SH-SY5Y (cell line): ENCODE measurements around the gene EPHA7.

Experiments
- GATA2 ChIP-seq: IDR thresholded peaks from 2 replicates; pipeline ENCODE4 v1.6.1; 2011; ENCODE audit warnings: mild to moderate bottlenecking, low read depth, low read length
- GATA3 ChIP-seq: IDR thresholded peaks from 2 replicates; pipeline ENCODE4 v1.6.1; 2011; ENCODE audit warnings: low read depth, mild to moderate bottlenecking, low read length, moderate library complexity

Gene EPHA7

DNA sequence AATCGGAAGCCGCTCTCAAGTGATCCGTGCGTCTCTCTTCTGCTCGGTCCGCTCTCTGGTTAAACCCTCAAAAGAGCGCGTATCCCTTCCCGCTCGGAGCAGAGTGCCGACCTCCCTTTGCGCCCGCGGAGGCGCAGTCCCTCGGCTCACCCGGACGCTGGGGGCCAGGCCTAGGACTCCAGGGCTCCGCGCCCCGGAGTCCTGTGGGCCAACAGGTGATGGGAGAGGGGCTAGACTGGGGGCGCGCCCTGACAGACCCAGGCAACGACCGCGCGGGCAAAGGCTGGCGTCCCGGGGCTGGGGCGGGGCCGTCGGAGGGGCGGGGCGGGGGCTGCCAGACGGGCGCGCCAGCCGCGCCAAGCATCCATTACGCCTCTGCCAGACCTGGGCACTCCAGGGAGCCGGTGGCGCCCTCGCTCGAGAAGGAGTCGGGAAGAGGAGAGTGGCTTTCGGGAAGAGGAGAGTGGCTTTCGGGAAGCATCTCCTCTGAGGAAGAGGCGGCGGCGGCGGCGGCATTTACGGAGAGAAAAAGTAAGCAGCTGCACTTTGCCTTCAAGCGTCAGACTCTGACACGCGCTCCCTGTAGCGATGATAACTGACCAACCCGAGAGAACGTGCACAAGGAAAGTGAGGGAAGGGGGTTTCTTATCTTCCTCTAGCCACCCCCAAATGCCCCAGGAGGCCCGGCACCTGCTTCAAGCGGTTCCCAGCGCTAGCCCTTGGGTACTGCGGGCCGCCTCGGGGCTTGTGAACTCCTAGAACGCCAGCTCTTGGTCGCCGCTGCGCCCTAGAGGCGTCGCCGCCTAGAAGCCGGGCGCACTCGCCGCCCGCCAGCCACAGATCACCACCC, 2.6 kb downstream of the EPHA7 start:
- TF ChIP-seq GATA3: no peak
- no peak for TF ChIP-seq GATA2

DNA sequence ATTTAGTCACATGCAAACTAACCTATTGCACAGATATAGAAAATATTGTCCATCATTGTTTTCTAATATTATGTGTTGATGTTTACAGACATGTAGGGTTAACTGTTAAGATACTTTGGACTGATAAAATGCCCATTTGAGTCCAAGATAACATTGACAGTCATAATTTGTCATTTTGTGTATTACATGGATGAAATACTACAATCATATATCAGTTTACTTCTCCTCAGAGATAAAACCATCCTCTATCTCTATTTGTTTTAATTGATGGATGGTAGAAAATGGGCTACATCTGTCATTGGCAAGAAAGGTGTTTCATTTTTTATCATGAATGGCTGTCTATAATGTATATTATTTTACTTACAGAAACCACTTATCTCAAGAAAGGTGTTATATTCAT, 6.2 kb downstream of the EPHA7 start:
- TF ChIP-seq GATA3 (no peak), GATA2 (no peak)

DNA sequence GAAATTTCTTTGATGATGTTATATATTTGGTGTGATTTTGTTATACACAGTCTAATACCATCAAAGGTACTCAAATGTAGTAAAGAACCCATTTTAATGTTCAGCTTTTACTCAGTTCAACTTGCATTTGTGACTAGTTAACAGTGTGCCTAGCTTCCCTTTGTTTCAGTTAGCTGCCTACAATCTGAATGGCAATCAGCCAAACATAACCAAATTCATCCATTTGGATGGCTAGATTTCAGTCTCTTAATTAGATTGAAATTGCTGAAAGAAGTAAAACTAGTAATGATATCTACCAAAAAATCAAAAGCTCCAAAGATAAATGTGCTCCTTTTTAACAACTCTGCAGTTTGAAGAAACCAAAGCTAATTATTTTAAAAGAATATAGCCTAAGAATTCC, 6.9 kb downstream of the EPHA7 start:
- TF ChIP-seq GATA3: no peak
- no peak for TF ChIP-seq GATA2

DNA sequence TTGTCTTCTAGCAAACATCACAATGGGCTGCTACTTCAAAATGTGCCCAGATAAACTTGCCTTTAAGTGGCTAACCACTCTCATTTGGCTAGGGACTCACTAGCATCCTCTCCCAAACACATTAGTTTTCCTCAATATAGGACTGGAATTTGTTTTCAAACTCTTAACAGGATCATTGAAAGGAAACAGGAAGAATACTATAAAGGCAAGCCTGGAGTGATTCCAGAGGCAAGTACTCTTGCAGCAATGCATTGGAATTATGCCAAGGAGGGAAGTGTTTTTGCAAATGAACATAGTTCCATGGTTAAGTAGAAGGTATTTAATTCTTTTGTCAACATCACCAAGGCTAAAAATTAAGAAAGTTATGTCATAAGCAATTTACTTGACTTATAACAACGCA, 12.2 kb downstream of the EPHA7 start:
- TF ChIP-seq GATA2 (no peak), GATA3 (no peak)

DNA sequence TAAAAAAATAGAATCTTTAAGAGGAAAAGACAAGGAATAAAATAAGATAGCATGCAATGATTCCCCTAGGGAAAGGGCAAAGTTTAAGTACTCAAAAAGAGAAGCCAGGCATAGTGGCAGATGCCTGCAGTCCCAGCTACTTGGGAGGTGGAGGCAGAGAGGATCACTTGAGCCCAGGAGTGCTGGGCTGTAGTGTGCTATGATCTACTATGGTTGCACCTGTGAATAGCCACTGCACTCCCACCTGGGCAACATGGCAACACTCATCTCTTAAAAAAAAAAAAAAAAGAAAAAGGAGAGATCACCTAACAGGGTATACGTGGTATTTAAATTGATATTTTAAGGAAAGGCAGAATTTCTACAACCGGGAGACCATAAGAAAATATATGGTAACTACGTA, 16.0 kb downstream of the EPHA7 start:
- TF ChIP-seq GATA3 (no peak), GATA2 (no peak)

DNA sequence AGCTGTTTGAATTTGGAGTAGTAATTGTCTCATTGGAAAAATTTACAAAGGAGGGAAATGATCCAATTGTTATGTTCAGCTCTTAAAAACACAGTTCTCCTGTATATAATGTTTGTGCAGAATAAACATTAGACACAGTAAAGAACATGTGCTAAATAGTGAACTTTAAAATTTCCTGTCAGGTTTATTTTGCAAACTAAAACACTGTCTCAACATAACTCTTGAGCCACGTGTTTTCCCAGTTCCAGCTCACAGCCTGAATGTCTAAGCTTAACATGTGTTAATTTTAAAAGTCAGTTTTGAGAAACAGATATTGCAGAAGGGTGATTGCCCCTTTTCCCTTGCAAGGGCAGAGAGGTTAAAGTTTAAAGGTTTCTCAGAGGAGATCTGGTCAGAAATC, 20.6 kb downstream of the EPHA7 start:
- no peak for TF ChIP-seq GATA3
- no peak for TF ChIP-seq GATA2

DNA sequence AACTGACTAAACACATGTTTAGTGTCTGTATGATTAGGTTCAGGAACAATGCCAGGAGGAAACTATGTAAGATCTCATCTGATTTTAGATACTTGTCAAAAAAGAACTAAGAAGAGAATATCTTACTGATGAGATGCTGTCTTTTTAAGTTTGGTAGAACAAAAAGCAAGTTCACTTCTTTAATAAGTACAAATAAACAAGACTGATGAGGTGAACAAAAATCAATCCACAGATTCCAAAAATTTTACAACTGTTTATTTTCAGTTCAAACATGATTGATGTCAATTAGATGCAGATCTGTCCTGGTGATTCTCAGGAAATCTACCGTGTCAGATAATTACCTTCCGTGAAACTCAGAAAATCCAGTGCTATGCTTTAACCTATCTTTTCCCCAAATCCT, 24.9 kb downstream of the EPHA7 start:
- TF ChIP-seq GATA3 (no peak), GATA2 (no peak)

DNA sequence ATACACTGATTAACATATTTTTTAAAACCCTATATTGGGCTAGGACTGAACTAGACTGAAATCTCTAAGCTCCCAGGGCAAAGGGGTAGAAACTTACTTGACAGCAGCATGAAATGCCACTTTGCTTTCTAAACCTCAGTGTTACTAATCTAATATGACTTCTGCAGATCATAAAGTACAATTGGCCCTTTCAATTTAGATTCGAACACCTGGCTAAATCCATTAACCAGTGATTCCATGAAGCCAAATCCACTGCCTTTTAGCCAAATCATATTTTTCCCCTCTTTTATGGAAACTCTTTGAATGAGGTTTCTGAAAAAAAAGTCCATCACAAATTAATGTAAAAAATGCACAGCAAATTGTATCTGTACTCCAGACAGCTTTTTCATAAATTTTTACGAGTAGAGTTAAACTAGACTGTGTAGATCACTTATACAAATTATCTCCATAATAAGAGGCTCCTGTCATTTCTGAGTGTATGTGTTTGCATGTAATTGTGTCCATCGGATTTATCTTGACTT, 25.7 kb downstream of the EPHA7 start:
- TF ChIP-seq GATA3: no peak
- TF ChIP-seq GATA2: no peak

DNA sequence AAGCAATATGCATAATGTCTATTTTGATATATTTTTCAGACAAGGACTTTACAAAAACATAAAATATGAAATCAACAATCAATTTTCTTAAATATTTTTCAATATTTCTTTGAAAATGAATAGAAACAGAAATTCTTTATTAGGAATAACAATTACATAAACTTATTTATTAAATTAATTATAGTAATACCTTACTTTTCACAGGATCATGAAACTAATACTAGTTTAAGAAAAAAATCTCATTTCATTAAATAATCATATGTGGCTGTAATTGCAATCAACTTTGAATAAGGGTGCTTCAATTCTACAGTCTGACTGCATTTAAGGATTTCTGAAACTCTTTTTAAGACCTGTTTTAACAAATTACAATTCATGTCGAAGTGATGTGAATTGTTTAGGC, 26.6 kb downstream of the EPHA7 start:
- TF ChIP-seq GATA2: no peak
- TF ChIP-seq GATA3: no peak

DNA sequence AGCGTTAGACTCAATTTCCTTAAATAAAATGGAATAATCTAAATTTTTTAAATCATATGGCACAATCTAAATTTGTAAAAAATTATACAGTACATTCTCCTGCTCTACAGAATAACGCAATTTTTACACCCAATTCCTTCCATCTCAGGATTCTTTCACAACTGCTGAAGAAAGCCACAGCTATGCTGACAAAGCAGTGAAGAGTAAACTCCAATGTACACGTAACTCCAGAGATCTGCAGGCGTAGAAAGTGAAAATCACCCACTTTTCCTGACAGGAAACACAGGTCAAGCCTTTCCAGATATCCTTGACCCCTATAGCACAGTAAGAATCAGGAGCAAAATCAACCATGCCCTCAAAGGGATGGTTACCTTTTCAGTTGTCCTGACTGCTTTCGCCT, 27.4 kb downstream of the EPHA7 start:
- TF ChIP-seq GATA2 (no peak), GATA3 (no peak)

DNA sequence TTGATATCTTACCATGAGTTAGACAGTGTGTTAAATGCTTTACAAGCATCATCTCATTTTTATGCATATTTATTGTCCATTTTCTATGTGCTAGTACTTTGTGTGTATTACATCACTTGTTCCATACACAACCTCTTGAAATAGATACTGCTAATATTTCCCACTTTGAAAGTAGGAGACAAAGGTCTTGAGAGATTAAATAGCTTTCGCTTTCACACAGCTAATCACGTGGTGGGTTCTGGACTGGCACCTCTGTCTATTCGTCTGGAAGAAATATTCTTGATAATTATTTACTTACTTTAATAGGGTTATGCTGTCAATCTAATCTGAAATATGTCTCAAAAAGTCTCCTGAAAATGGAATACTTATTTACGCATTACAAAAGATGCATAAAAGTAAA, 30.2 kb downstream of the EPHA7 start:
- no peak for TF ChIP-seq GATA3
- TF ChIP-seq GATA2: no peak

DNA sequence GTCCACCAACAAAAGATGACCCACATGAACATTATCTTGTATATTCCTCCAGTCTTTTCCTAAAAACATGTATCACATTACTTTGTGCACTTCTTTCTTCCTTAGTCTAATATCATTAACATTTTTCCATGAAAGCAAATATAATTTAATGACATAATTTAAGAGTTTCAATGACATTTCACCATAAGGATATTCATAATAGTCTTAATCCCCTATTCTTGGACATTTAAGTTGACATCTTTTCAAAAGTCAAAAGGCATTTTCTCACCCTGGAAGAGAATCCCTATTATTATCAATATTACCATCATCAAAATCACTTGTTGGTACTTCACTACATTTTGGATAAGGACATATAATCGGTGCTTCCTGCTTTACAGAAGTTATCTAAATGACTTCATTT, 31.3 kb downstream of the EPHA7 start:
- TF ChIP-seq GATA2 (no peak), GATA3 (no peak)

DNA sequence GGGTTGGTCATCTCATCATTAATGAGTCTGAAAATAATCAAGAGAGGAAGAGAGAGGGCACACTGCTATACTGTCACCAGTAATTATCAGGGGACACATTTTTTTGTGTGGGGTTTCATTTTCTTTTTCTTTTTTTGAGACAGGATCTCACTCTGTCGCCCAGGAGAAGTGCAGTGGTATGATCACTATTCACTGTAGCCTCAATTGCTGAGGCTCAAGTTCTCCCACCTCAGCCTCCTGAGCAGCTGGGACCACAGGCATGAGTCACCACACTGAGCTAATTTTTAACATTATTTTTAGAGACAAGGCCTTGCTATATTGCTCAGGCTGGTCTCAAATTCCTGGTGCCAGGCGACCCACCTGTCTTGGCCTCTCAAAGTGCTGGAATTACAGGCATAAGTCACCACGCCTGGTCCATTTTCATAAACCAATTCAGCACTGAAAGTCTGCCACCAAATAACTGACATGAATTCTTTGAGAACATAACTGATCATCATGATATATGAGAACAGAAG, 43.3 kb downstream of the EPHA7 start:
- no peak for TF ChIP-seq GATA3
- TF ChIP-seq GATA2: no peak

DNA sequence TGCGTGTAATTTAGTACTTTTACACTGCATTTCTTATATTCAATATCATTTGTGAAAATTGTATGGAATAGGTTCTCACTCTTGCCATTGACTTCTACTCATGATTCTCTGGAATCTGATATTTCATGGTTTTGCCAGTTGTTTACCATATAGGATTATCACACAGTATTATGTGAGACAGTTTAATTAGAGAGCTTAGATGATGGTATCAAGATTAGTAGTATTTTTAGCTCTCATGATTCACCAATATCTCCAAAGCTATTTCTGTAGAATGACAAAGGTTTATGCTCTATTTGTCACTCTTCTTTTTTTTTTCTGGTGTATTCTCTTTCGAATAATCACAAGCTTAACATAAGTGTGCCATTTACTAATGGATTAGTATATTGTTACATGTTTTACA, 45.9 kb downstream of the EPHA7 start:
- TF ChIP-seq GATA3: no peak
- no peak for TF ChIP-seq GATA2

DNA sequence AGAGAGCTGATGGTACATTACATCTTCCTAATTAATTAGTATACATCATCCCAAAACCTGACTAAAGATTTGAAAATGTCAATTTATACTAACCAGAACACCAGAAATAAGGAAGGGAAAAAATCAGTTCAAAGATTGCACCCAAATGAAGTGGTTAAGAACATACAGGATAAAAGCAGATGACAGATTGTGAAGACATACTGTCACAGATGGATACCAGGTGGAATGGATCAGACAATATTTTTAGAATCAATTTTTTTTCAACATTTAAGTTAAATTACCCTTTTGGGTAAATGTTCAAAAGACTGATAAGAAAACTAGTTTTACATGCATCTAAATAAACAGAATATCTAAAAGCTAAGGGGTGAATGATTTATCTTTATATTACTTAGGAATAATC, 47.6 kb downstream of the EPHA7 start:
- TF ChIP-seq GATA3 (no peak), GATA2 (no peak)
